ENCODE data around the gene PHLDA2.

The PHLDA2 gene

DNA sequence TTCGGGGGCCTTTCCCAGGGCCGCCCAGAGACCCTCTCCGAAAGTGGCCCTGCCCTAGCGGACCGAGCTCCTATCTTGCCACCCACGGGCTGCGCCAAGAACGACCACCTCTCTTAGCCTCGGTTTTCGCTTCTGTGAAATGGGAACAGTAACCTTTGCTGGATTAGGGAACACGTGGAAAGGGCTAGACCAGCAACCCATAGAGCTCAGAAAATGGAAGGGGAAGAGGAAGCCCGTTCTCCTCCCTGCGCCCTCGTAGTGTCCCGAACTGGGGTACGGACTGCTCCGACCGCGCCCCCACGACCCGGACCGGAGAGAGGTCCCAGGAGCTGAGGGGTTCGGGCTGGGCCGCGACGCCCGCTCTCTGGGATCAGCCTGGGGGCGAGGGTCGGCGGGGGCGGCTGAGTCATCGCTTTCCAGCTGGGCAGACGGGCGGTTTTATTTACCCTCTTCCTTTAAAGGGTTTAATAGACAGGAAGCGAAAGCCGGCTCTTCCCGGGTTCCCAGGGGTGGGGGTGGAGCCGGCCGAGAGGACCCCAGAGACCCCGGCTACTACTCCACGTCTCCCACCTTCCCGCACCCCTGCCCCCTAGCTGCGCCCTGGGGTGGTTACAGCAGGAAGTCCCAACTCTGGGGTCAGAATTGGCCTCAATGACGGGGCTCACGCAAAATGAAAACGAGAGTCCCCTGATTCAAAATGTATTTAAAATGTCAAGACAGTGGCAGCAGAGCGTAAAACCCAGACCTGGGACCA, 907 bp upstream of the PHLDA2 start:
- no peak for DNase-seq (ENCODE audit: low spot score)

- DNase-seq (ENCODE audit: low spot score), result no peak
These were observed 320 bp upstream of the PHLDA2 start for GRCh38 chr11:2929531-2929949.

DNA sequence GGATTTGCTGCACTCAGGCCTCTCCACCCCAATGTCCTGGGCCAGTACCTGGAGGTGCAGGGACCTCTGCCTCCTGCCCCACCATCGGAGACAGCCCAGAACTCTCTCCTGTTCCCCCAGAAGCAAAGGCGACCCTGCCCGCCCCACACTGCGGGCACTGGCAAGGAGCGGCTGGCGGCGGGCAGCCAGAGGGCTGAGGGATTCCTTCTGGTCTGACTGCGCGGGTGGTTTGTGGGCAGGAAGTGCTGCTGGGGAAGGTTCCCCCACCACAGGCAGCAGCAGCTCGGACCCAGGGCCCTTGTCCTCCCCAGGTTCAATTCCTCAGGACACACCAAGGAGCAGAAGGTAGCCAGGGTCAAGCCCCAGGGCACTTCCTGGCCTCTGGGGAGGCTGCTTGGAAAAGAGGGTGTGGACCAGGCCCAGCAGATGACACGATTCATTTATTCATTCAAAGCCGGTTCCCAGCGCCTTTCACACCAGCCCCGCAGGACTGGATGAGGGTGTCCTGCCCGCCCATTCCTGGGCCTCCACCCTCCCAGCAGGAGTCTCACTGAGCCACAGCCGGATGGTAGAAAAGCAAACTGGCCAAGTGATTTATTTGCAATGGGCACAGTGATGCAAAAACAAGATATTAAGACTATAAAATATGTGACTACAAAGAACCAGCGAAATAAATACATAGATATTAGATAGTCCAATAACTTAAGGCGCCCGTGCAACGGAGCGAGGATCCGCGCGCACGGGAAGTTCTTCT, 1.2 kb downstream of the PHLDA2 start:
- DNase-seq (ENCODE audit: low spot score), result no peak

DNA sequence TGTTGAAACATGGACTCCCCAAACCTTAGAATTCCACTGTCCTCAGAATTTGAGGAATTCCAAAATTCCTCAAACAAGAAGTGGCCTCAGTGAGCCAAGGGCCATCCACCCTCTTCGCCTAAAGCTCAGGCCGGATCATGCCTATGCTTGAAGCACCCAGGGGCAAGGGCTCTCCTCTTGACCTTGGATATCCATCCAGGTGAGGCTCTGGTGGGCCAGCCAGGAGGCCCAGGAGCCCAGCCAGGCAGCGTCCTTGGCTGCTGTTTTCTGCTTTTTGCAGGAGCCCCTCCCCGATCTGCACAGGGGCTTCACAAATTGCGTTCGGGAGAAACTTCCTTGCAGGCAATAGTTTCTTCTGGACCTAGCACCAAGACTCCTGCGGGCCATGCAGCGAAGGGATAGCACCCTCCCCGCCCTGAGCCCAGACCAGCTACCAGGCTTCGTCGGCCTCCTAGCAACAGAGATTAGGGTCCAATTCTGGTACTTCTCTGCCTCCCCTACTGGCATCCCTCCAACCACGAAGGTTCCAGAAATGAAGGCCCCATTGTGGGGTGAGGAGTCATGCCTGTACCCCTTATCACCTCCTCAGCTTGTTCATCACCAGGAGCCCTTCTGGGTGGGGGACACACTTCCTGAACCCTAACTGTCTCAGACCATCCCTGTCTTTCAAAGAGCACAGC, 2.0 kb downstream of the PHLDA2 start:
- no peak for DNase-seq (ENCODE audit: low spot score)

DNA sequence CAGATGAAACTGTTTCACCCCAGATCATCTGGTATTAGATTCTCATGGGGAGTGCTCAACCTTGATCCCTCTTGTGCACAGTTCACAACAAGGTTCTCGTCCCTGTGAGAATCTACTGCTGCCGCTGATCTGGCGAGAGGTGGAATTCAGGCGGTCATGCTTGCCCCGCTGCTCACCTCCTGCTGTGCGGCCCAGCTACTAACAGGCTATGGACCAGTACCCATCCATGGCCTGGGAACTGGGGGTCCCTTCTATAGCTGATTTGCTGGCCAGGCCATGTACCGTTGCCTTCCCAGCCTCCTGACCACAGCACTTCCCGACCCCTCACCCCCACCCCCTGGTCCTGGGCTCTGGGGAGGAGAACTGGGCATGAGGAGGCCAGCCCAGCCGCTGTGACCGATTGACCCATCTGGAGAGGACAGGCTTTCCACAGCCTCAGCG, 2.6 kb downstream of the PHLDA2 start:
- DNase-seq (ENCODE audit: low spot score), result no peak

GRCh38 chr11:2924821-2925675, 4.2 kb downstream of the PHLDA2 start:
- no peak for DNase-seq (ENCODE audit: low spot score)

DNA sequence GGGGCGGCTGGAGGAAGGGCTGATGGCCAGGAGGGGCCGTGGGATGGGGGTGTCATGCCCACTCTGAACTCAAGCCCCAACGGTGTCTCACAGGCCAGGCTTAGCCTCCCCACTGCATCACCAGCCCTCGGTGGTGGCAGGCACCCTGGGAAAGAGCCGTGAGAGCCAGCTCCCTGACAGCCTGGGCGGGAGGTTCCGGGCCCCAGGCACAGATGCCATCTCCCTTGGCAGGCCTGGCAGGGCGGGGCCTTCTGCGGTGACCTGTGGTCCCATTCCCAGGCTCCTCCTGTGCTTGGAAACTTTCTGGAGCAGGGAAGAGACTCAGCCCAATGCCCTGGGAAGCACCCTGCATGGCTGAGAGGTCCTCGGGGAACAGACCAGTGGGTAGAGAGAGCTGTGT, 4.8 kb downstream of the PHLDA2 start:
- no peak for DNase-seq (ENCODE audit: low spot score)

GRCh38 chr11:2923446-2924375, 5.5 kb downstream of the PHLDA2 start:
- DNase-seq (ENCODE audit: low spot score), result no peak

DNA sequence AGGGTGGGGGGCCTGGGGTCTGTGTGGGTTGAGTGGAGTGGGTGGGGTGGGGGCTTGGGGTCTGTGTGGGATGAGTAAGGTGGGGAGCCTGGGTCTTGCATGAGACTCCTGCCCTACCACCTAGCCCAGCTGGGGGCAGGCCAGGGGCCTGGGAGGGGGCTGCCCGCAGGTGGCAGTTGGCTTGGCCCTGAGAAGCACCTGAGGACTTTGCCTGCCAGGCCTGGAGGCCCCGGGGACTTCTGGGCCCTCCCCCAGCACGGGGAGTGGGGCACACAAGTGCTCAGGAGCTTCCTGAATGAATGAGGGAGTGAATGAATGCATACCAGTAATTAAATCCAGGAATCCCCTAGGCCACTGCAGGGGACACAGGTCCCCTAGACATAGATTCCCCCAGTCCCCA, 6.6 kb downstream of the PHLDA2 start:
- no peak for DNase-seq (ENCODE audit: low spot score)

DNA sequence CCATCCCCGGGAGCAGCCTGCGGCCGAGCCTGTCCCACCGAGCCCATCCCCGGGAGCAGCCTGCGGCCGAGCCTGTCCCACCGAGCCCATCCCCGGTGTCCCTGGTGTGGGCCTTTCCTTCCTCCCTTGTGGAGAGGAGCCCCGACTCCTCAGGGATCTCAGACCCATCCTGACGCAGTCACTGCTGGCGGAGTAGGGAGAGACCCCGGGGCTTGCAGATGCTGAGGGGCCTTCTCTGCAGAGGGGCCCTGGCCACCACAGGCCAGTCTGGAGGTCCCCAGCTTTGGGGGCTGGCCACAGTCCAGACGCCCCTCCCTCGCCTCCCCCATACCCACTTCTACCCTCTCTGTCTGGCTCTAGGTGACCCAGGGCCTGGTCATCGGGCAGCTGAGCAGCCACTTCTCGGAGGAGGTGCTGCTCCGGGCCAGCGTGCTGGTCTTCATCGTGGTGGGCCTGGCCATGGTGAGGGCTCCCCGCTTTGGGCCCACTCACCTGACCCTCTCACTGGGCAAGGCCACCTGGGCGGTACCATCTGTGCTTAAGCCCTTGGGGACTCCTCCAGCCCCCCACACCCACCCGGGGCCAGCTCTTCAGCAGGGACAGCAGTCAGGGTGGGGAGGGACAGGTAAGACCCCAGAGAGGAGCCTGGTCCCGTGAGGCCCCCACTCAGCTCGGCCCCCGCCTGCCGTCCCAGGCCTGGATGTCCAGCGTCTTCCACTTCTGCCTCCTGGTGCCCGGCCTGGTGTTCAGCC, 7.3 kb downstream of the PHLDA2 start:
- no peak for DNase-seq (ENCODE audit: low spot score)

- no peak for DNase-seq (ENCODE audit: low spot score)
These were observed 8.0 kb downstream of the PHLDA2 start for GRCh38 chr11:2921261-2921660.

- DNase-seq (ENCODE audit: low spot score), result no peak
These were observed 8.9 kb downstream of the PHLDA2 start for GRCh38 chr11:2920343-2920742.

DNA sequence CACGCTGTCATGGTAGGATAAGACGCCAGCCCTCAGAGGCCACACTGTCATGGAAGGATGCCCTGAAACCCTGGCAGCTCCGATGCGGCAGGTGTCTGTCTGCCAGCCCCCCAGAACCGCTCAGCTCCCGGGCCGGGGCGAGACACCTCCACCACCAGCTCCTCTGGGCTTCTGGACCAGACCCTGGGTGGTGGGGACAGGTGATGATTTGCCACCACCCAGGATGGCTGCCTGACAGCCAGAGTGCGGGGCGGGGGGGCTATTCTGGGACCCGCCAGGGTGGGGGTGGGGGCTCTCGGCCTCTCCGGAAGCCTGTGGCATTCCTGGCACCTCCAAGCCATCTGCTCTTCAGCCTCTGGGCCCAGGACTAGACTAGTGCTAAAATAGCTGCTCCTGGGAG, 9.4 kb downstream of the PHLDA2 start:
- DNase-seq (ENCODE audit: low spot score), result no peak

DNA sequence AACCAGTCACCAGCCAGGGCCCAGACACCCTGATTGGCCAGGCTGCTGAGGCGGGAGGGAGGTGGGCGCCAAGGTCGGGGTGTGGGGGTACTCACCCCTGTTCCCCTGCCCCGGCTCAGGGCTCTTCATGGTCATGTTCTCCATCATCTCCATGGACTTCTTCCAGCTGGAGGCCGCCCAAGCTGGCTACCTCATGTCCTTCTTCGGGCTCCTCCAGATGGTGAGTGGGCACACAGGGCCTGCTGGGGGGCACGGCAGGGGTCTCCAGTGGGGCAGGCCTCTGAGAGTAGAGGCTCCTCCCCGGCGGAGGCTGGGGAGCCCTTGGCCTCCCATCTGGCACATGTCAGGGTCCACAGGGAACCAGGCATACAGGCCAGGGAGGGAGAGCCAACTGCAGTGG, 10.0 kb downstream of the PHLDA2 start:
- no peak for DNase-seq (ENCODE audit: low spot score)

DNA sequence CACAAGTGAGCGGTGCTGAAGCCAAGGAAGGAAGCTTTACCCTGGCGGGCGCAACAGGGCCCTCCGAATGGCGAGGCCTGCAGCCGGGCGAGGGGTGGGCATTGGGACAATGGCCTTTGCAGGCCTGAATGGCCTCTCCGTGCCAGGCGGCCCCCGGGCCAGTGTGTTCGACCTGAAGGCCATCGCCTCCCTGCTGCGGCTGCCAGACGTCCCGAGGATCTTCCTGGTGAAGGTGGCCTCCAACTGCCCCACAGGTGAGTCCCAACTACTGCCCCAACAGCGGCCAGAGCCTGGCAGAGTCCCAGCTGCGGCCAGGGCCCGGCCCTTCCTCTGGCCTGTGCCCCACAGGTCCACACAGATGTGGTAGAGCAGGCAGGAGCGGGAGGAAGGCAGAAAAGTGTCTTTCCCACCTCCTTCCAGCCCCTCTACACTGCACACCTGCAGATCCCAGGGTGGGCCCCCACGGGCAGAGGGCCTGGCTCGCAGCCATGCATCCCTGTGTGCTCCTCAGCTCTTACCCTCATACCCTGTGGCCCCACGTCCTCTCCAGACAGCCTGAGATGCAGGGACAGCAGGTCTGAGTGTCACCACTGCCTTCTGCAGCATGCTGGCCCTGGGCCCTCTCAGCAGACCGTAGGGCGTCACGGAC, 11.3 kb downstream of the PHLDA2 start:
- no peak for DNase-seq (ENCODE audit: low spot score)

DNA sequence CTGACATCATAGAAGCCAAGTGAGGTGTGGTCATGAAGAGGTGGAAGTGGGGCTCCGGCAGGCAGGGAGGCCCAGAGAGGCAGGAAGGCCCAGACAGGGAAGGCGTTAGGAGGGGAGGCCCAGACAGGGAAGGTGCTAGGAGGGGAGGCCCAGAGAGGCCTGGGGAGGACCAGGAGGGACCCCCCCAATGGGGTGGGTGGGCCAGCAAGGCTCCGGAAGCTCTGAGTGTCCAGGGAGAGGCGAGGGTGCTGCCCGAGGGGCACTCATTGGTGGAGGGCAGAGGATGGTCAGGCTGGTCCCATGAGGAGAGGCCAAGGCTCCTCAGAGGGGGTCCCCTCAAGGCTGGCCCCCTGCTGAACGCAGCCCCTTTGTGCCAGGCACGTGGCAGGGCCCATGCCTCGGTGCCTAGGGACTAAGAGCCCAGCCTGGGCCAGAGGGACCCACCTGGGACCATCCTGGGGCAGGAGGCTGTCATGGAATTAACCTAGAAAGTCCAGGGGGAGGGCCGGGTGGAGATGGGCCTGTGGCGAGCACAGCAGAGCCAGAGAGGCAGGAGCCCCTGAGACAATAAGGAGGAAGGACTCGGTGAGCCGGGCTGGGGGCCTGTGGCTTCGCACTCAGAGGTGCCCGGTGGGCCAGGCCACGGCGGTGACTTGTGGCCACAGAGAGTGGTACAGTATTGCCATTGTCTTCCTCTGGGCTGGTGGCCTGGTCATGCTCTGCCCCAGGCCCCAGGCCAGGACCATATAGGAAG, 12.2 kb downstream of the PHLDA2 start:
- no peak for DNase-seq (ENCODE audit: low spot score)

GRCh38 chr11:2916114-2916891, 12.9 kb downstream of the PHLDA2 start:
- no peak for DNase-seq (ENCODE audit: low spot score)

- DNase-seq (ENCODE audit: low spot score), result no peak
These were observed 13.7 kb downstream of the PHLDA2 start for GRCh38 chr11:2915473-2915872.

All from ecto neural progenitor cell (in vitro differentiated cells).